Central memory CD8-positive, alpha-beta T cell (primary cell): ENCODE data around the gene PCGF1.

Experiments used
- ATAC-seq: fragments of 150-1000 bp; cut with Tn5 transposase; replicated peaks from 2 replicates; pipeline ENCODE4 v1.10.0; 2022; ENCODE audit warnings: mild to moderate bottlenecking, moderate FRiP score, moderate number of reproducible peaks; ENCODE audit not compliant: poor library complexity, severe bottlenecking; ENCODE audit errors: extremely low read depth
- DNase-seq, 2 donors: peaks; one replicate each; pipeline ENCODE4 v3.0.0; 2021; ENCODE audit warnings: low spot score in 2 of 2
- H3K27ac Mint-ChIP-seq: one replicate; pipeline ENCODE4 v1.8.0; 2022; ENCODE audit warnings: low read depth, mild to moderate bottlenecking, moderate library complexity, mixed read lengths
- H3K27me3 Mint-ChIP-seq: one replicate; pipeline ENCODE4 v1.8.0; 2022; ENCODE audit warnings: mixed read lengths
- H3K36me3 Mint-ChIP-seq: one replicate; pipeline ENCODE4 v1.8.0; 2022; ENCODE audit warnings: mild to moderate bottlenecking, moderate library complexity, mixed read lengths; ENCODE audit not compliant: insufficient read depth
- H3K4me1 Mint-ChIP-seq: one replicate; pipeline ENCODE4 v1.8.0; 2022; ENCODE audit warnings: mixed read lengths
- H3K4me3 Mint-ChIP-seq: one replicate; pipeline ENCODE4 v1.8.0; 2022; ENCODE audit warnings: mild to moderate bottlenecking, moderate library complexity, mixed read lengths
- H3K9me3 Mint-ChIP-seq: one replicate; pipeline ENCODE4 v1.8.0; 2022; ENCODE audit warnings: mixed read lengths

PCGF1 gene

GRCh38 chr2:74532222-74532621 lies 24.7 kb upstream of the PCGF1 start:
- ATAC-seq = no peak
- Mint-ChIP-seq H3K27me3 (peaks cover 4% of the 10 kb centered on the region), H3K27ac (peak overlapping the region; percentile 73), H3K4me1 (peaks cover 38% of the 10 kb centered on the region), H3K36me3 (peaks cover 22% of the 10 kb centered on the region), H3K9me3 (no peaks in the 10 kb centered on the region), H3K4me3 (peak overlapping the region; percentile 29)
- no peak for DNase-seq

GRCh38 chr2:74531666-74532065 lies 24.2 kb upstream of the PCGF1 start:
- Mint-ChIP-seq H3K4me3 (peak overlapping the region; percentile 29), H3K36me3 (peaks cover 25% of the 10 kb centered on the region), H3K4me1 (peaks cover 40% of the 10 kb centered on the region), H3K9me3 (no peaks in the 10 kb centered on the region), H3K27me3 (no peaks in the 10 kb centered on the region), H3K27ac (peak overlapping the region; percentile 73)
- ATAC-seq (no peak), DNase-seq (no peak)

GRCh38 chr2:74530239-74531187 lies 23.0 kb upstream of the PCGF1 start:
- peaks cover 31% of the 10 kb centered on the region for H3K36me3 Mint-ChIP-seq
- peak in 1 of 2 donors; percentile 72 for DNase-seq
- peak overlapping the region; percentile 93 for H3K27ac Mint-ChIP-seq
- H3K4me3 Mint-ChIP-seq = peak overlapping the region; percentile 88
- peak; percentile 66 for ATAC-seq
- H3K9me3 Mint-ChIP-seq = no peaks in the 10 kb centered on the region
- H3K27me3 Mint-ChIP-seq = no peaks in the 10 kb centered on the region
- peaks cover 47% of the 10 kb centered on the region for H3K4me1 Mint-ChIP-seq

- Mint-ChIP-seq H3K4me3 (peak within 1 kb of the TSS; percentile 88), H3K27ac (peak within 1 kb of the TSS; percentile 93), H3K9me3 (no peaks in the 10 kb centered on the region), H3K27me3 (no peaks in the 10 kb centered on the region), H3K36me3 (peaks cover 31% of the 10 kb centered on the region), H3K4me1 (peaks cover 47% of the 10 kb centered on the region)
- DNase-seq (peak; percentile 73 to 76), ATAC-seq (peak; percentile 90)
Measured at GRCh38 chr2:74529357-74530238, 22.1 kb upstream of the PCGF1 start, which contains the start of the genes AUP1 and HTRA2. AUP1 (minus strand) TSS chr2:74529706; CDS start chr2:74529629, 77 bp downstream. HTRA2 (plus strand) TSS chr2:74529933; CDS start chr2:74530007, 74 bp downstream.

- no peak for DNase-seq
Measured at GRCh38 chr2:74528600-74529356, 21.3 kb upstream of the PCGF1 start.

GRCh38 chr2:74527741-74528140 lies 20.2 kb upstream of the PCGF1 start:
- Mint-ChIP-seq H3K27ac (peak overlapping the region; percentile 93), H3K9me3 (no peaks in the 10 kb centered on the region), H3K27me3 (no peaks in the 10 kb centered on the region), H3K4me1 (peaks cover 47% of the 10 kb centered on the region), H3K36me3 (peaks cover 29% of the 10 kb centered on the region), H3K4me3 (peak overlapping the region; percentile 88)
- no peak for DNase-seq
- no peak for ATAC-seq

More at GRCh38 chr2:74528600-74529356, 21.3 kb upstream of the PCGF1 start:
- Mint-ChIP-seq H3K27me3 (no peaks in the 10 kb centered on the region), H3K4me3 (peak overlapping the region; percentile 88), H3K36me3 (peaks cover 31% of the 10 kb centered on the region), H3K4me1 (peaks cover 47% of the 10 kb centered on the region), H3K27ac (peak overlapping the region; percentile 93), H3K9me3 (no peaks in the 10 kb centered on the region)
- no peak for ATAC-seq

- Mint-ChIP-seq H3K27me3 (no peaks in the 10 kb centered on the region), H3K27ac (no peak overlapping the region), H3K36me3 (peaks cover 29% of the 10 kb centered on the region), H3K4me3 (no peak overlapping the region), H3K4me1 (peaks cover 38% of the 10 kb centered on the region), H3K9me3 (no peaks in the 10 kb centered on the region)
- DNase-seq (no peak), ATAC-seq (no peak)
Measured at GRCh38 chr2:74526649-74527230, 19.2 kb upstream of the PCGF1 start.

- Mint-ChIP-seq H3K4me3 (no peak within 1 kb of the TSS), H3K27ac (no peak within 1 kb of the TSS), H3K36me3 (peaks cover 29% of the 10 kb centered on the region), H3K27me3 (no peaks in the 10 kb centered on the region), H3K9me3 (no peaks in the 10 kb centered on the region), H3K4me1 (peaks cover 30% of the 10 kb centered on the region)
- ATAC-seq = no peak
- no peak for DNase-seq
Measured at GRCh38 chr2:74525717-74526648, 18.5 kb upstream of the PCGF1 start, which contains the start of gene DQX1. DQX1 (minus strand) TSS chr2:74526231; CDS start chr2:74525729, 502 bp downstream.

- H3K27me3 Mint-ChIP-seq = peaks cover 7% of the 10 kb centered on the region
- DNase-seq = no peak
Measured at GRCh38 chr2:74524955-74525716, 17.6 kb upstream of the PCGF1 start.

GRCh38 chr2:74524005-74524404 lies 16.5 kb upstream of the PCGF1 start:
- peaks cover 19% of the 10 kb centered on the region for H3K27me3 Mint-ChIP-seq
- H3K27ac Mint-ChIP-seq = no peak overlapping the region
- no peak for ATAC-seq
- no peaks in the 10 kb centered on the region for H3K9me3 Mint-ChIP-seq
- DNase-seq = no peak
- H3K4me3 Mint-ChIP-seq = no peak overlapping the region
- H3K4me1 Mint-ChIP-seq = peaks cover 21% of the 10 kb centered on the region
- peaks cover 20% of the 10 kb centered on the region for H3K36me3 Mint-ChIP-seq

More at GRCh38 chr2:74524955-74525716, 17.6 kb upstream of the PCGF1 start:
- no peak overlapping the region for H3K4me3 Mint-ChIP-seq
- no peak for ATAC-seq
- peaks cover 26% of the 10 kb centered on the region for H3K36me3 Mint-ChIP-seq
- no peak overlapping the region for H3K27ac Mint-ChIP-seq
- peaks cover 23% of the 10 kb centered on the region for H3K4me1 Mint-ChIP-seq
- no peaks in the 10 kb centered on the region for H3K9me3 Mint-ChIP-seq
